ENCODE measurements around the gene BIN1. TPM values are rescaled to one million over a fixed set of nuclear protein-coding genes. Genes with fewer than 3 reads are reported as not detected.

The BIN1 gene
- total RNA-seq, 2 donors from 2014 or later: 7.6 to 15.3 TPM

GRCh38 chr2:127105656-127106456 is 1.1 kb downstream of the BIN1 start:
- no peak for TF ChIP-seq CTCF (IDR thresholded peaks at IDR 0.05)
- Histone ChIP-seq H3K9me3 (no peaks in the 10 kb centered on the region), H3K4me1 (peaks cover 0 to 27% of the 10 kb centered on the region in 2 donors), H3K27ac (peak overlapping the region; percentile 77 to 80), H3K36me3 (no peaks in the 10 kb centered on the region), H3K4me3 (peak overlapping the region; percentile 67 to 79), H3K27me3 (no peaks in the 10 kb centered on the region)
- no peak for DNase-seq (ENCODE audit: low spot score)

GRCh38 chr2:127104881-127105655 is 1.9 kb downstream of the BIN1 start:
- DNase-seq (ENCODE audit: low spot score): no peak
- H3K36me3 ChIP-seq: no peaks in the 10 kb centered on the region
- no peak for TF ChIP-seq CTCF (IDR thresholded peaks at IDR 0.05)
- H3K27ac ChIP-seq: peak overlapping the region; percentile 77 to 80
- H3K27me3 ChIP-seq: no peaks in the 10 kb centered on the region
- peaks cover 0 to 27% of the 10 kb centered on the region in 2 donors for H3K4me1 ChIP-seq
- H3K4me3 ChIP-seq: peak overlapping the region; percentile 67 to 79
- H3K9me3 ChIP-seq: no peaks in the 10 kb centered on the region

- Histone ChIP-seq H3K36me3 (no peaks in the 10 kb centered on the region), H3K27me3 (no peaks in the 10 kb centered on the region), H3K4me1 (peaks cover 0 to 27% of the 10 kb centered on the region in 2 donors), H3K27ac (no peak overlapping the region), H3K9me3 (no peaks in the 10 kb centered on the region), H3K4me3 (no peak overlapping the region)
- no peak for DNase-seq (ENCODE audit: low spot score)
- TF ChIP-seq CTCF (IDR thresholded peaks at IDR 0.05): no peak
Measured at GRCh38 chr2:127104166-127104660, 2.7 kb downstream of the BIN1 start.

GRCh38 chr2:127103243-127104165 is 3.5 kb downstream of the BIN1 start:
- TF ChIP-seq CTCF (IDR thresholded peaks at IDR 0.05): no peak
- peaks cover 0 to 21% of the 10 kb centered on the region in 2 donors for H3K4me1 ChIP-seq
- H3K4me3 ChIP-seq: no peak overlapping the region
- no peaks in the 10 kb centered on the region for H3K9me3 ChIP-seq
- H3K36me3 ChIP-seq: no peaks in the 10 kb centered on the region
- DNase-seq (ENCODE audit: low spot score): no peak
- H3K27me3 ChIP-seq: no peaks in the 10 kb centered on the region
- H3K27ac ChIP-seq: no peak overlapping the region

GRCh38 chr2:127102521-127103242 is 4.3 kb downstream of the BIN1 start:
- Histone ChIP-seq H3K27me3 (no peaks in the 10 kb centered on the region), H3K9me3 (no peaks in the 10 kb centered on the region), H3K27ac (no peak overlapping the region), H3K4me3 (no peak overlapping the region), H3K36me3 (no peaks in the 10 kb centered on the region), H3K4me1 (peaks cover 0 to 16% of the 10 kb centered on the region in 2 donors)
- no peak for DNase-seq (ENCODE audit: low spot score)
- TF ChIP-seq CTCF (IDR thresholded peaks at IDR 0.05): no peak
